ACHN (cell line): ENCODE data around the gene ABCA4.
A peak's percentile ranks its signal among the peaks of the same experiment; 100 is the strongest.

ENCODE experiments used
- DNase-seq: peaks from one replicate; pipeline ENCODE4 v3.0.0-alpha.2; 2015
- in situ Hi-C: cut with HindIII; loops from 2 replicates; pipeline ENCODE4 v1.10.0; 2017; ENCODE audit warnings: low sequenced_read_pairs, low pct_ligation_motif_present, low pct_unique_long_range_greater_than_20kb

Gene ABCA4

DNA sequence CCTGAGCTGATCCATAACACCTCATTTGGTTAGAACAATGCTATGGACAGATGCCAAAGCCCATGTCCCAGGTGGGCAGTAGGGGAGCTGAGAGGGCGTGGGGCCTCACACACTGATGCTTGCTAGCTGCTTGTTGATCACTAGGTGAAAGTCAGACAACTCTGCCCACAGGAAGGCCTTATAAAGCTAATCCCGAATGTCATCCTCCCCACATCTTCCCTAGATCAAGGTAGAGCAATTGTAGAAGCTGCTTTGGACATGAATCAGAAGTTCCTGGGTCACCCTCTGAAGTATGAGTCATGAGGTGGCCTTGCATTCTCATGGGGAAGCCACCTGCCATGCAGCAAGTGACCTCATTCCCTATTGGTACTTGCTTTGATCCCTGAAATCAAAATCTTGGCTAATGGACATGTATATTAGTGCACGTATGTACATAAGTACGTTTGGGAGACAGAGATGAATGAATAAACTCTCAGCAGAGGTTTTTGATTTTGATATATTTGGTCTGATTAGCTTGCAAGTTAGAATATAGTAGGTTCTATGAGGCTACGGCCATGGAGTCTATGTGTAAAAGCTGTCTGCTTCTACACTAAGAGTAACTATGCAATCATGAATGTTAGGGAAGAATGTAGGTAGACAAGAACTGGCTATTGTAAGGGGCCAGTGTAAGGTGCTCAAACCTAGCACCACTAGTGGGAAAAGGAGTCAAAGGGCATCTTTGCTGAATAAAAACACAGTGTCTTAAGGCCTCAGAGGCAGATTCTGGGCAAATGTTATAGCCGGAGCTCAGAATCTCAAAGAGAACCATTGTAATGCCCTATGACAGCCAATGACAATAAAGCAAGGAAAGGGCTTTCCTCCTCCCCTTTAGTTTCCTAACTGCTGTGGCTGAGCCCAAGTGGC lies 52.6 kb downstream of the ABCA4 start:
- in situ Hi-C loops: no loop called here
- DNase-seq: peak; percentile 44

- DNase-seq: no peak
- in situ Hi-C loops: no loop called here
Measured at GRCh38 chr1:94067196-94067595, 53.8 kb downstream of the ABCA4 start.

DNA sequence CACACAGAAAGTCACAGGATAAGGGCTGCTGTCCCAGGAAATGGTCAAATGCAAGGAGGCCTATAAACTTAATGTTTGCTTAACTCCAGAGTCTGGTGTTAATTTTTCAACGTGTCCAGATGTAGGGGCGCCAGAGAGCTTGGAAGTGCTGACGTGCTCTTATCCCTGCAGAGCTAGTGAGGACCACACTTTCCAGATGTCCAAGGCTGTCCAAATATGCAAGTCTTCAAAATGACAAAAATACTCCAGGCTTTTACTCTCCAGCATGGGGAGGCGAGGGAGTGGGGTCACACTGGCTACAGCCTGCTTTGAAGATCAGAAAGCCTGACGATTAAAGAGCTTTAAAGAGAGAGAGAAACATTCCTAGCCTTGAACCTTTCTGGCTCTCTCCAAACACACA lies 57.6 kb downstream of the ABCA4 start:
- DNase-seq: peak; percentile 36
- in situ Hi-C loops: no loop called here

- peak; percentile 66 for DNase-seq
- in situ Hi-C loops: no loop called here
Measured at GRCh38 chr1:94061513-94062443, 59.2 kb downstream of the ABCA4 start.

DNA sequence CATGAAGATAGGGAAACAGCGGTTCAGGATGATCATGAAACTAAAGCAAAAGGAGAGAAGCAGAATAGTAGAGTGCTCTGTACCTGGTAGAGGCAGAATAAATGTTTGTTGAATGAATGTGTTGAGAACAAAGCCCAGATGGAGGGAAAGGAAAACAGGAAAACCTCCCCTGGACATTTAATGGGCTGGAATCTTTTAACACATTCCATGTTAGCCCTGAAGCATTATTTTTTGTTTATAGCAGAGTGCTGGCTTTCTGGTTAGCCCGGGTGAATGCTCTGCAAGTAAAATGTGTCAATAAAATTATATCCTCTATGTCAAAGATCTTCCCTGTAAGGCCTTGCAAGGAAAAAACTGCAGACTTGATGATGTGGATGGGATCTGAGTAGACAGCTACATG lies 60.2 kb downstream of the ABCA4 start:
- no peak for DNase-seq
- in situ Hi-C loops: no loop called here

- DNase-seq: no peak
- in situ Hi-C loops: no loop called here
Measured at GRCh38 chr1:94058766-94059165, 62.2 kb downstream of the ABCA4 start.

DNA sequence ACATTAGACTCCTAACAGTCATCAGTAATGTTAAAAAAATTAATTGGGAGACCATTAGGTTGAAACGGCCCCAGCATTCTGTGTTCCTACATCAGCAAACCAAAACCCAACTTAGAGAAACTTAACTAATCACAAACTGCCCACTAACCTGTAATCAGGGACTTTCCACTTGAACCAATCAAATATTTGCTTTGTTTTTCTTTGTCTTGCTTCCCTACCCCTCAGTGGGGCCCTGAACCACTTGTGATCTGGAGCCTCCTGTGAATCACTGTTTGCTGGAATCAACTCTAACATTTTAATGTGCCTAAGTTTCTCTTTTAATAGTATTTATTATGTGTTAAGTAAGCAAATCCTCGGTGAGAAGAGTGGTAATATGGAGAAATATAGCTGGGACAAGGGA lies 64.0 kb downstream of the ABCA4 start:
- in situ Hi-C loops: no loop called here
- no peak for DNase-seq

GRCh38 chr1:94056171-94056570 lies 64.8 kb downstream of the ABCA4 start:
- no peak for DNase-seq
- in situ Hi-C loops: no loop called here

- DNase-seq: peak; percentile 63
- in situ Hi-C loops: no loop called here
Measured at GRCh38 chr1:94055459-94056122, 65.4 kb downstream of the ABCA4 start.

DNA sequence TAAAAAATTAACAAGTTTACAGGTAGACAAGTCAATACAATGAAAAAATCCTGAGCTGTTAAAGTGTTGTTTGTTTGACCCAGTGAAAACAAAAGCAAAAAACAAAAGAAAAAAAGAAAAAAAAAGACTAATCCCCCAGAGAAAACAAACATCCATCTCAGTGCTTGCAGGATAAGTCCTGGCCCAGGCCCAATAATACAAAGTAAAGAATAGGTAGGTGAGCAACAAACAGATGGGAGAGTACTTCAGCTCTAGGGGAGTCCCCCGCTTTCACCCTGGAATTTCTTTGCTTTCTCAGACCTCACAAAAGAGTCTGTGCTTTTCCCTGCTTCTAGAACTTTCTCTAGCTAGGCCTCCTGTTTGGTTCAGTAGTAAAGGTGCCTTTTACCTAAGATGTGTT lies 70.3 kb downstream of the ABCA4 start:
- no peak for DNase-seq
- in situ Hi-C loops: no loop called here

DNA sequence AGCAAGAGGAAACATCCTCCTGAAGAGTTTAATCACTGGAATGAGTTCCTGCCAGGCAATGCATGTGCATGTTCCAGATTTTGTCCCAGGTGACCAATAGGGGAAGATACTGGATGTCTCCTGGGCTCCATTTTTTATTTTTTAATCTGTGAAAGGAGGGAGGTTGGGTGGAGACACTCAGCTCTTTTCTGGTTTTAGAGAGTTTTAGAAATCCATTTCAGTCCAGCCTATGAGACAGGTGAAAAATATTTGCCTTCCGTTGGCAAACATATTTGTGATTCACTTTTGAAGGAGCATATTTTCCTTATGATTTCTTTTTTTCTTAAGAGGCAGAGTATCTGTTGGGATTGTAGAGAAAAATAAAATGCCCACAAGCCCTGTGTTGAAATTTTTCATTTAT lies 70.7 kb downstream of the ABCA4 start:
- in situ Hi-C loops: no loop called here
- DNase-seq: no peak

DNA sequence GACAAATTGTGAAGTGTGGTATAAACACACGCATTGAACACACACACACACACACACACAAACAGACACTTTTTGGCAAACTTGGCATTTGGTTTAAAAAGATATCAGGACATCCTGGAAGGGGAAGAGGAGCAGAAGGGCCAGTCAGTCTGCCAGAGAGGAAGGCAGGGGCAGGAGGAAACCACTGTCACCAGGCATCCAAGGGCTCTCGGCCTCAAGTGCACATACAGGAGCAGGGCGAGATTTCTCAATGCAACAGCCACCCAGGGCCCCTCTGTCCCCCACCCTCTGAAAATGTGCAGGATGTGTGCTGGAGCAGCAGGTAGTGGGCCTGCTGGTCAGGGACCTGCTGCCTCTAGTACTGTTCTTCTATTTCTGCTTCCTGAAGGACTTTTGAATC lies 71.2 kb downstream of the ABCA4 start:
- in situ Hi-C loops: loop anchor here (25.0 kb wide), 1 partner anchor 313 kb away; no protein-coding TSS in a partner anchor
- no peak for DNase-seq

DNA sequence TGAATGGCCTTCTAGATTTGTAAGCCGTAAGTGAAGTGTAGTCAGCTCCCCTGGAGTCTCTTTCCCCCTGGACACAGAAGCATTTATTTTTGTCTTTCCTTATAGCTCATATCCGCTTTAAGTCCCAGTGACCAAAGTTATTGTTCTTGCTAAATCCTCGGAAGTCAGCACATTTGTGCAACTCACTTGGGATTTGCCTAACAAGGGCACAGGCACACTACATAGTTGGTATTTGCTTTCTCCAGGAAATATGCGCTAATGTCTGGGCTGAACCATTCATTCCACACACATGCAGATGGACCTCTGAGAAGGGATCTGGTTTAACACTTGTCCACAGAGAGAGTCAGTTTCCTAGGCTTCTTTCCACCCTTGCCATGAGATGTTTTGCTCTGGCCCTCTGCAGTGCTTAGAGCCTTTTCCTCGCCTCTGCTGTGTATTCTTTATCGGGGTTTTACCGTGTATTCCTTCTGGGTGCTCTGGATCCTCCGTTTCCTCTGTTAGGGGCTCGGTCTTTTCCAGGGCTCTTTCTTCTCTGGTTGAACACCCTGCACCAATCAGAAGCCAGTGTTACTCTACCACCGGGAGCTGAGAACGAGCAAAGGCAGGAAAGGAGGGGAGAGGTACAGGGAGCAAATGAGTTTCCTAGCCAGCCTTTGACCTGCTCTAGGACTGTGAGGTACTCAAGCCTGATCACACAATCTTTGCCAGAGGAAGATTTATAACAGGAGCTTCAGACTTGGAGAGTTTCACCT lies 72.4 kb downstream of the ABCA4 start:
- in situ Hi-C loops: loop anchor here (25.0 kb wide), 1 partner anchor 314 kb away; no protein-coding TSS in a partner anchor

GRCh38 chr1:94047949-94048348 lies 73.0 kb downstream of the ABCA4 start:
- in situ Hi-C loops: loop anchor here (25.0 kb wide), 1 partner anchor 314 kb away; no protein-coding TSS in a partner anchor
- DNase-seq: no peak

More for the DNA sequence above, 72.4 kb downstream of the ABCA4 start:
- no peak for DNase-seq

GRCh38 chr1:94045465-94046056 lies 75.4 kb downstream of the ABCA4 start:
- peak; percentile 96 for DNase-seq
- in situ Hi-C loops: loop anchor here (25.0 kb wide), 1 partner anchor 317 kb away; no protein-coding TSS in a partner anchor

DNA sequence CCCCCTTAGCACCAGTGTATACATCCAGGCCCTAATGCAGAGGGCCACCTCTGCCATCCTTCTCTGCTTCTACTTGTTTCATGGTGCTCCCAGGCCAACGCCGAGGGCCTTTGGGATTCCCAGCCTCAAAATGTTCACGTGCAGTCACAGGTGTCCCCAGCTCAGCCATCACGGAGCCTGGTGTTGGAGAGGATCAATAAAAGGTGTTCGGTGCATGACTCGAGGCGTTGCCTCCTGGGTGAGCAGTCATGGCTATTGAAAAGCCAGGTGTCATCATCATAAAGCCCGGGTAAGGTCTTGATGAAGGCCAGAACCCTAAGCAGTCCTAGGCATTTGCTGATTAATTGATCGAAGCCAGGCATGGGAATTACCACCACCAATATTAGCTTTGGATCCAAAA lies 76.1 kb downstream of the ABCA4 start:
- in situ Hi-C loops: loop anchor here (25.0 kb wide), 1 partner anchor 317 kb away; no protein-coding TSS in a partner anchor
- no peak for DNase-seq

DNA sequence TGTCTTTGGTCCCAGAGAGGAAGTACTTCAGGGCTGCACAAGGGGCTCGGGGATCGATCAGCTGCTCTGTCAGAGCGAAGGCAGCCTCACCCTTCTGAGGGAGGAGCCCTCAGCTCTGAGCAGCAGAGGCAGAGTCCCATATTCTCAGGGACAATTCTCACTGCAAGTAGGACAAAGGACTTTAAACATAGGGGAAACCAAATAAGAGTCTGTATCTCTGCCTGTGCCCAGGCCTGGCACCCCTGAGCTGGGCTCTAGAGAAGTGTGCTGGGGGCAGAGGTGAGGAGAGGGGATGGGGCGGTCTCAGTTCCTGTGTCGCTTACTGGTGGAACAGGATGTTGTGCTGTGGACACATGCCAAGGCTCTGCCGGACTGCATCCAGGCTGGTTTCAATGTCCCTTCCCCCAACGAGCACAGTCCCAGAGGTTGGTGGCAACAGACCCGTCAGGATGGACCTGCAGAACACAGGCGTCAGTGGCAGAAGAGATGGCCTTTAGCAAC lies 76.6 kb downstream of the ABCA4 start:
- in situ Hi-C loops: loop anchor here (25.0 kb wide), 1 partner anchor 318 kb away; no protein-coding TSS in a partner anchor
- no peak for DNase-seq
